ENCODE data around the gene ALG14. TPM values are rescaled to one million over a fixed set of nuclear protein-coding genes. Genes with fewer than 3 reads are reported as not detected.

The ALG14 gene
- total and polyA plus RNA-seq, 8 donors = 1.1 to 6.2 (median 5.6) TPM

GRCh38 chr1:94978401-94978800 is 94.3 kb downstream of the ALG14 start:
- intact Hi-C loops (cut with DNase I) = no loop called here
- Histone ChIP-seq H3K9me3 (no peaks in the 10 kb centered on the region), H3K36me3 (no peaks in the 10 kb centered on the region), H3K4me3 (no peak overlapping the region), H3K4me1 (peaks cover 0 to 11% (median 9%) of the 10 kb centered on the region in 3 donors), H3K27me3 (no peaks in the 10 kb centered on the region), H3K27ac (no peak overlapping the region)
- no peak for ATAC-seq
- DNase-seq = no peak
- FAIRE-seq = no peak
- 92 to 96% methylated on average over 2 of the region's 2 CpGs for WGBS, 2 donors
- no peak for TF ChIP-seq CTCF (IDR thresholded peaks at IDR 0.05)

GRCh38 chr1:94976971-94977548 is 95.7 kb downstream of the ALG14 start:
- 89 to 91% methylated on average over 6 of the region's 6 CpGs for WGBS, 2 donors
- FAIRE-seq = no peak
- no peak overlapping the region for H3K27ac ChIP-seq
- no peaks in the 10 kb centered on the region for H3K4me1 ChIP-seq
- no peak overlapping the region for H3K4me3 ChIP-seq
- no peak for DNase-seq
- H3K27me3 ChIP-seq = no peaks in the 10 kb centered on the region
- ATAC-seq = no peak
- intact Hi-C loops (cut with DNase I) = no loop called here
- no peaks in the 10 kb centered on the region for H3K9me3 ChIP-seq
- no peak for TF ChIP-seq CTCF (IDR thresholded peaks at IDR 0.05)
- no peaks in the 10 kb centered on the region for H3K36me3 ChIP-seq

- H3K27ac ChIP-seq = peak overlapping the region in 2 of 4 donors; percentile 13 to 37
- FAIRE-seq = no peak
Measured at GRCh38 chr1:94974824-94975223, 97.9 kb downstream of the ALG14 start.

GRCh38 chr1:94974241-94974640 is 98.5 kb downstream of the ALG14 start:
- DNase-seq = no peak
- Histone ChIP-seq H3K27me3 (no peaks in the 10 kb centered on the region), H3K4me1 (no peaks in the 10 kb centered on the region), H3K9me3 (no peaks in the 10 kb centered on the region), H3K27ac (peak overlapping the region in 2 of 4 donors; percentile 13 to 37), H3K36me3 (no peaks in the 10 kb centered on the region), H3K4me3 (no peak overlapping the region)
- FAIRE-seq = no peak
- no peak for TF ChIP-seq CTCF (IDR thresholded peaks at IDR 0.05)
- peak in 2 of 4 donors; percentile 49 to 54 for ATAC-seq
- 51 to 69% methylated on average over 1 of the region's 1 CpG for WGBS, 2 donors
- intact Hi-C loops (cut with DNase I) = no loop called here

More at GRCh38 chr1:94974824-94975223, 97.9 kb downstream of the ALG14 start:
- DNase-seq = no peak
- WGBS, 2 donors = 88 to 100% methylated on average over 1 of the region's 1 CpG
- Histone ChIP-seq H3K36me3 (no peaks in the 10 kb centered on the region), H3K27me3 (no peaks in the 10 kb centered on the region), H3K4me1 (no peaks in the 10 kb centered on the region), H3K9me3 (no peaks in the 10 kb centered on the region), H3K4me3 (no peak overlapping the region)
- TF ChIP-seq CTCF (IDR thresholded peaks at IDR 0.05) = no peak
- intact Hi-C loops (cut with DNase I) = no loop called here
- peak in 2 of 4 donors; percentile 37 to 47 for ATAC-seq

- FAIRE-seq = no peak
- no peak for TF ChIP-seq CTCF (IDR thresholded peaks at IDR 0.05)
- Histone ChIP-seq H3K27me3 (no peaks in the 10 kb centered on the region), H3K27ac (peak overlapping the region in 2 of 4 donors; percentile 11 to 14), H3K36me3 (no peaks in the 10 kb centered on the region), H3K9me3 (no peaks in the 10 kb centered on the region), H3K4me3 (no peak overlapping the region), H3K4me1 (no peaks in the 10 kb centered on the region)
- no peak for DNase-seq
- peak in 1 of 4 donors; percentile 23 for ATAC-seq
- intact Hi-C loops (cut with DNase I) = no loop called here
- 90 to 94% methylated on average over 8 of the region's 8 CpGs for WGBS, 2 donors
Measured at GRCh38 chr1:94973309-94973922, 99.3 kb downstream of the ALG14 start.
